ENCODE results near the gene GALNT16. TPM values are rescaled to one million over a fixed set of nuclear protein-coding genes. Genes with fewer than 3 reads are reported as not detected.
"Not testable (repeated sequence)": the region's sequence is repeated elsewhere in the genome, so short reads cannot be mapped to it uniquely, and the experiment has no call there.

The GALNT16 gene
- total RNA-seq (not detected), total RNA-seq (0 to 0.54 (median 0.04) reads per million in 172 experiments)
- polyA plus RNA-seq (2013, experiment 1 of 2): not detected
- polyA plus RNA-seq (2013, experiment 2 of 2): 0.44 TPM

DNA sequence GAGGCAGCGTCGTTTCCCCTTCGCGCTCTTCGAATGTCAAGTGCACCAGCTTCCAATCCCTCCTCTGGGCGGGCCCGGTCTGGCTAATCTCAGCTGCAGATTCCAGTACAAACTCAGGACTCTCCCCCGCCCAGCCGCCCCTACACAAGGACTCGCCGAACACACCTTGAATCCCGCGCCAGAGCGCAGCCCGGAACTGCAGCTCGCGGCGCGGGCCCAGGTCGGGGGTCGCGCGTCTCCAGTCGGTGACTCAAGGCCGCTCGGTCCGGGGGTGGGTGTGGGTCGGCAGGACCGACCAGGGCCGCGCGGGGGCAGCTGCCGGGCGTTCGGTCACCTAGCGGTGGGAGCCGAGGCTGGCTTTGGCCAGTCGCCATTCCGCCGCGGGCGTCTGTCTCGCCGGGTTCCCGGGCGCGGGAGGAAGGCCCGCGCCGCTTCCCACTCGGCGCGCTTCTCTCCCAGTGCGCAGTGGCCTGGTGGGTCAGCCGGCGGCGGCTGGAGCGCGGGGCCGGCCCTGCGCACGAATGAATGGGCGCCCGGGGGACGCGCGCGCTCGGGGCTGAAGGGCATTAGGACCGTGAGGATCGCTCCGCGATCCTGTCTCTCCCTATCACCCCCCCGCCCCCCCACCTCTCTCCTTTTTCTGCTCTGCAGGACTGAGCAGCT is at the start of gene GALNT16:
Gene GALNT16, plus strand, starts transcription at position 632 of the 663 bp plus-strand sequence. CDS start 133 bp downstream, outside the sequence.
- ATAC-seq (ENCODE audit: poor library complexity) (no peak), DNase-seq (no peak)
- H3K27ac Mint-ChIP-seq: no peak within 1 kb of the TSS
- intact Hi-C loops (cut with DNase I, micrococcal nuclease): no loop called here
- ChIA-PET CTCF (no interaction called here), POLR2A (no interaction called here)
- H3K4me1 Mint-ChIP-seq (ENCODE audit: low read depth): peaks cover 4% of the 10 kb centered on the region
- no peaks in the 10 kb centered on the region for H3K9me3 Mint-ChIP-seq
- H3K4me3 ChIP-seq (ENCODE audit: low read length): no peak within 1 kb of the TSS
- H3K27me3 Mint-ChIP-seq: peaks cover 72% of the 10 kb centered on the region
- H3K27me3 ChIP-seq (ENCODE audit: control insufficient read depth in 1 of 2, insufficient read depth in 2 of 2, low read length in 2 of 2): peaks cover 39 to 61% of the 10 kb centered on the region in 2 experiments
- no peak within 1 kb of the TSS for H3K27ac ChIP-seq (ENCODE audit: low read depth in 1 of 2, low read length in 2 of 2)
- H3K9me3 ChIP-seq (ENCODE audit: control insufficient read depth in 1 of 2, insufficient read depth in 1 of 2, low read length in 2 of 2): peaks cover 0 to 3% of the 10 kb centered on the region in 2 experiments
- peaks cover 10% of the 10 kb centered on the region for H3K4me1 ChIP-seq (ENCODE audit: insufficient read depth, low read length)
- TF ChIP-seq, protein P1, sequence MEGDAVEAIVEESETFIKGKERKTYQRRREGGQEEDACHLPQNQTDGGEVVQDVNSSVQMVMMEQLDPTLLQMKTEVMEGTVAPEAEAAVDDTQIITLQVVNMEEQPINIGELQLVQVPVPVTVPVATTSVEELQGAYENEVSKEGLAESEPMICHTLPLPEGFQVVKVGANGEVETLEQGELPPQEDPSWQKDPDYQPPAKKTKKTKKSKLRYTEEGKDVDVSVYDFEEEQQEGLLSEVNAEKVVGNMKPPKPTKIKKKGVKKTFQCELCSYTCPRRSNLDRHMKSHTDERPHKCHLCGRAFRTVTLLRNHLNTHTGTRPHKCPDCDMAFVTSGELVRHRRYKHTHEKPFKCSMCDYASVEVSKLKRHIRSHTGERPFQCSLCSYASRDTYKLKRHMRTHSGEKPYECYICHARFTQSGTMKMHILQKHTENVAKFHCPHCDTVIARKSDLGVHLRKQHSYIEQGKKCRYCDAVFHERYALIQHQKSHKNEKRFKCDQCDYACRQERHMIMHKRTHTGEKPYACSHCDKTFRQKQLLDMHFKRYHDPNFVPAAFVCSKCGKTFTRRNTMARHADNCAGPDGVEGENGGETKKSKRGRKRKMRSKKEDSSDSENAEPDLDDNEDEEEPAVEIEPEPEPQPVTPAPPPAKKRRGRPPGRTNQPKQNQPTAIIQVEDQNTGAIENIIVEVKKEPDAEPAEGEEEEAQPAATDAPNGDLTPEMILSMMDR (IDR thresholded peaks at IDR 0.05): no peak
- peak within 1 kb of the TSS; percentile 20 for H3K4me3 Mint-ChIP-seq
- no peaks in the 10 kb centered on the region for H3K36me3 ChIP-seq (ENCODE audit: insufficient read depth, low read length)
- H3K36me3 Mint-ChIP-seq (ENCODE audit: low read depth): no peaks in the 10 kb centered on the region

DNA sequence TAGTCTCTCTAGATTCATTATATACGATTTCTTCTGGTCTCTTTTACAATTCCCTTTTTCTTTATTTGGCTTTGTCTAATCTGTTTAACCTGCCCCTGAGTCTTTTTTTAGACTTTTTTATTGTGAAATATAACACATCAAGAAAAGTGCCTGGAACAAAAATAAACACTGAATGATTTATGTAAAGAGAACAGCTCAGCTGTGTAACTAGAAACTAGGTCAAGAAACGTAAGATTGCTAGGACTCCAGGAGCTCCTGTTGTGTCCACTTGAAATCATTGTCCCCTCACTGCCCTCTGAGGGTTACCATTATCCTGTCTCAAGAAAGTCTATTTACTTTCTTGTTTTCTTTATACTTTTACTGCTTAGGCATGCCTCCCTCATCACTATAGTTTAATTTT is 45.6 kb upstream of the GALNT16 start:
- Mint-ChIP-seq H3K27ac (no peak overlapping the region), H3K4me3 (no peak overlapping the region), H3K4me1 (ENCODE audit: low read depth) (no peaks in the 10 kb centered on the region), H3K9me3 (no peaks in the 10 kb centered on the region), H3K27me3 (no peaks in the 10 kb centered on the region), H3K36me3 (ENCODE audit: low read depth) (peaks cover 66% of the 10 kb centered on the region)
- CTCF ChIA-PET: no interaction called here
- Histone ChIP-seq H3K9me3 (ENCODE audit: control insufficient read depth in 1 of 2, insufficient read depth in 1 of 2, low read length in 2 of 2) (no peaks in the 10 kb centered on the region), H3K4me1 (ENCODE audit: insufficient read depth, low read length) (no peaks in the 10 kb centered on the region), H3K36me3 (ENCODE audit: insufficient read depth, low read length) (peaks cover 12% of the 10 kb centered on the region), H3K27ac (ENCODE audit: low read depth in 1 of 2, low read length in 2 of 2) (no peak overlapping the region), H3K4me3 (ENCODE audit: low read length) (no peak overlapping the region), H3K27me3 (ENCODE audit: control insufficient read depth in 1 of 2, insufficient read depth in 2 of 2, low read length in 2 of 2) (no peaks in the 10 kb centered on the region)
- intact Hi-C loops (cut with DNase I, micrococcal nuclease): no loop called here
- TF ChIP-seq, protein P1 (IDR thresholded peaks at IDR 0.05): no peak
- POLR2A ChIA-PET: no interaction called here
- ATAC-seq (ENCODE audit: poor library complexity) (no peak), DNase-seq (no peak)

DNA sequence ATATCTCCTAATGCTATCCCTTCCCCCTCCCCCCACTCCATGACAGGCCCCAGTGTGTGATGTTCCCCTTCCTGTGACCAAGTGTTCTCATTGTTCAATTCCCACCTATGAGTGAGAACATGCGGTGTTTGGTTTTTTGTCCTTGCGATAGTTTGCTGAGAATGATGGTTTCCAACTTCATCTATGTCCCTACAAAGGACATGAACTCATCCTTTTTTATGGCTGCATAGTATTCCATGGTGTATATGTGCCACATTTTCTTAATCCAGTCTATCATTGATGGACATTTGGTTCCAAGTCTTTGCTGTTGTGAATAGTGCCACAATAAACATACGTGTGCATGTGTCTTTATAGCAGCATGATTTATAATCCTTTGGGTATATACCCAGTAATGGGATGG is 42.3 kb upstream of the GALNT16 start:
- CTCF ChIA-PET; H3K4me1 Mint-ChIP-seq (ENCODE audit: low read depth); H3K9me3 ChIP-seq (ENCODE audit: control insufficient read depth in 1 of 2, insufficient read depth in 1 of 2, low read length in 2 of 2); H3K4me1 ChIP-seq (ENCODE audit: insufficient read depth, low read length); ATAC-seq (ENCODE audit: poor library complexity); H3K4me3 ChIP-seq (ENCODE audit: low read length); H3K27ac ChIP-seq (ENCODE audit: low read depth in 1 of 2, low read length in 2 of 2); H3K27ac Mint-ChIP-seq; DNase-seq; intact Hi-C loops (cut with DNase I, micrococcal nuclease); H3K27me3 ChIP-seq (ENCODE audit: control insufficient read depth in 1 of 2, insufficient read depth in 2 of 2, low read length in 2 of 2); H3K27me3 Mint-ChIP-seq; H3K4me3 Mint-ChIP-seq; H3K9me3 Mint-ChIP-seq; H3K36me3 ChIP-seq (ENCODE audit: insufficient read depth, low read length); POLR2A ChIA-PET: not testable (repeated sequence)
- H3K36me3 Mint-ChIP-seq (ENCODE audit: low read depth): peaks cover 58% of the 10 kb centered on the region

DNA sequence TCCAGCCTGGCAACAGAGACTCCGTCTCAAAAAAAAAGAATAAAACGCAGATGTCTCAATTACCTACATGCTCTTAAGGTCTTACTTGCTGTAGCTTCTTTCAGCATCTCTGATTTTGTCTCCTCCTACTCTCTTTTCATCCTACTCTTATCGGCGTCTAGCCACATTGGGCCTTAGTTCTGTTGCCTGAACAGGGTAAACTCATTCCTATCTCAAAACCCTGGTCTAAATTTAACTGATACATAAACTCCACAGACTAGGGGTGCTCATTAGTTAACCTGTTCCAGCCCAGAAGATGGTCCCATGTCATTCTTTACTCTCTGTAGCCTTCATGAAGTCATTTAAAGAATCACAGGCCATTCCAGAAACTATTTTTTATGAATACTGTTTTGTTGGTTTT is 35.0 kb upstream of the GALNT16 start:
- H3K27me3 ChIP-seq (ENCODE audit: control insufficient read depth in 1 of 2, insufficient read depth in 2 of 2, low read length in 2 of 2): no peaks in the 10 kb centered on the region
- H3K27ac Mint-ChIP-seq: no peak overlapping the region
- no peak overlapping the region for H3K4me3 ChIP-seq (ENCODE audit: low read length)
- TF ChIP-seq, protein P1 (IDR thresholded peaks at IDR 0.05): no peak
- H3K27me3 Mint-ChIP-seq: no peaks in the 10 kb centered on the region
- H3K36me3 Mint-ChIP-seq (ENCODE audit: low read depth): peaks cover 38% of the 10 kb centered on the region
- no peak overlapping the region for H3K27ac ChIP-seq (ENCODE audit: low read depth in 1 of 2, low read length in 2 of 2)
- intact Hi-C loops (cut with DNase I, micrococcal nuclease): no loop called here
- H3K9me3 Mint-ChIP-seq: no peaks in the 10 kb centered on the region
- no peaks in the 10 kb centered on the region for H3K4me1 ChIP-seq (ENCODE audit: insufficient read depth, low read length)
- DNase-seq: no peak
- ATAC-seq (ENCODE audit: poor library complexity): no peak
- H3K9me3 ChIP-seq (ENCODE audit: control insufficient read depth in 1 of 2, insufficient read depth in 1 of 2, low read length in 2 of 2): no peaks in the 10 kb centered on the region
- peaks cover 14% of the 10 kb centered on the region for H3K36me3 ChIP-seq (ENCODE audit: insufficient read depth, low read length)
- no peaks in the 10 kb centered on the region for H3K4me1 Mint-ChIP-seq (ENCODE audit: low read depth)
- ChIA-PET CTCF (no interaction called here), POLR2A (no interaction called here)
- no peak overlapping the region for H3K4me3 Mint-ChIP-seq

Data from CD4-positive, alpha-beta T cell (primary cell).